Fibroblast of pulmonary artery (primary cell): ENCODE results near the gene DOK4.

Experiments used
- DNase-seq: peaks from one replicate; pipeline ENCODE4 v3.0.0-alpha.2; 2010; ENCODE audit warnings: low read depth
- H3K4me3 ChIP-seq: replicated peaks from 2 replicates; pipeline ENCODE4 v1.5.1; 2011; ENCODE audit warnings: low read depth, mild to moderate bottlenecking, control low read depth, low read length, moderate library complexity
- CTCF ChIP-seq: IDR thresholded peaks from 2 replicates; pipeline ENCODE4 v1.5.1; 2011; ENCODE audit warnings: mild to moderate bottlenecking, control low read depth, low read length, inconsistent platforms; ENCODE audit errors: missing control alignments

DOK4 gene

GRCh38 chr16:57514791-57515600 lies 28.7 kb upstream of the DOK4 start:
- DNase-seq = no peak
- H3K4me3 ChIP-seq = no peak overlapping the region
- TF ChIP-seq CTCF = no peak

GRCh38 chr16:57514371-57514770 lies 28.1 kb upstream of the DOK4 start:
- TF ChIP-seq CTCF = no peak
- no peak overlapping the region for H3K4me3 ChIP-seq
- no peak for DNase-seq

GRCh38 chr16:57513371-57514102 lies 27.2 kb upstream of the DOK4 start:
- no peak overlapping the region for H3K4me3 ChIP-seq
- TF ChIP-seq CTCF = no peak
- no peak for DNase-seq

GRCh38 chr16:57512296-57513001 lies 26.2 kb upstream of the DOK4 start:
- H3K4me3 ChIP-seq = no peak overlapping the region
- DNase-seq = no peak
- TF ChIP-seq CTCF = no peak

GRCh38 chr16:57510016-57510871 lies 24.0 kb upstream of the DOK4 start:
- H3K4me3 ChIP-seq = no peak overlapping the region
- DNase-seq = no peak
- TF ChIP-seq CTCF = no peak

GRCh38 chr16:57509231-57509923 lies 23.1 kb upstream of the DOK4 start:
- TF ChIP-seq CTCF = no peak
- no peak overlapping the region for H3K4me3 ChIP-seq

More at GRCh38 chr16:57509231-57509923, 23.1 kb upstream of the DOK4 start:
- no peak for DNase-seq
